ENCODE results near the gene EMID1.
"Not testable (repeated sequence)": the region's sequence is repeated elsewhere in the genome, so short reads cannot be mapped to it uniquely, and the experiment has no call there.

Gene EMID1

DNA sequence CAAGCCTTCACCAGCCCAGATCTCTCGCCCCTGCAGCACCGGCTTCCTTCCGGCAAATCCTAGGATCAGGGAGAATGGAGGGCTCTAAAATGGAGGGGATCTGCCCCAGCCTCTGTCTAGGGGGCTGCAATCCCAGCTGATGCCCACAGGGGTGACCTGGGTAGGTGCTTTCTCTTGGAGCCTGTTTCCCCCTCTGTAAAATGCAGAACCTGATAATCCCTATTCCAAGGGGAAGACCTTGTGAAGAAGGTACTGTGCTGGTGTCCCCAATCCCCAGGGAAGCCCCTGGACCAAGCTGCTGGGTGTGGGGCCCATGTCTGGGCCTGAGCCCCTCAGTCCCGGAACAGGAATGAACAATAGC, 2.8 kb downstream of the EMID1 start:
- no peak for DNase-seq (ENCODE audit: low read depth)
- H3K4me3 ChIP-seq (ENCODE audit: low read depth, low read length), result no peak overlapping the region

- no peak for DNase-seq (ENCODE audit: low read depth)
- no peak overlapping the region for H3K4me3 ChIP-seq (ENCODE audit: low read depth, low read length)
Observed at GRCh38 chr22:29208879-29209623, 3.4 kb downstream of the EMID1 start.

DNA sequence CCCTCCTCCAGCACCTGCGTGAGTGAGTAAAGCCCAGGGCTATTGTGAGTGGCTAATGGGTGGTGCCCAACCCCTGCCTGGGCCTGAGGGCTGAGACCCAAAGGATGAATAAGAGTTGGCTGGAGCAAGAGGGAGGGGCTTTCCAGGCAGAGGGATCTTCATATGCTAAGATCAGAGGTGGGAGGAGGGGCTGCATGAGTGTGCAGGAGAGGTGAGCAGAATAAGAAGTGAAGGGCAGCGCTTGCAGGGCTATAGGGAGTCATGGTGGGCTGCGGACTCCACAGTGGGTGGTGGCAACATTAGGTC, 3.9 kb downstream of the EMID1 start:
- no peak for DNase-seq (ENCODE audit: low read depth)

DNA sequence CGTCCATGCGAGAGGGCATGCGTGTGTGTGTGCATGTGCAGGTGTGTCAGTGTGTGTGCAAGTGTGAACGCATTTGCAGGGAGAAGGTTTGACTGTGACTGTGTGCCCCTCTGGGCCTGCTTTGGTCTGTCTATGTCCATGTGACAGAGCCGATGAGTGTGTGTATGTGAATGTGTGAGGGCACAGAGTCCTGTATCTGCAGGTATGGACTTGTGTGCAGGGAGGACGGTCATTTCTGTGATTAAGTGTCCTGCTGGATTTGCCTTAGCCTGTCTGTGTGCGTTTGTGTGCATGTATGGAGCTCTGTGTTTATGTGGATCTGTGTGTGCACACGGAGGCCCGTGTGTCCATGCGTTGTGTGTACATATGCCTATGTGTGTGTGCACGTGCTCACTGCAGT, 5.4 kb downstream of the EMID1 start:
- no peak overlapping the region for H3K4me3 ChIP-seq (ENCODE audit: low read depth, low read length)
- DNase-seq (ENCODE audit: low read depth), result no peak

More for the DNA sequence above, 3.9 kb downstream of the EMID1 start:
- H3K4me3 ChIP-seq (ENCODE audit: low read depth, low read length), result no peak overlapping the region

- H3K4me3 ChIP-seq (ENCODE audit: low read depth, low read length), result no peak overlapping the region
- DNase-seq (ENCODE audit: low read depth), result no peak
Observed at GRCh38 chr22:29211466-29211865, 5.8 kb downstream of the EMID1 start.

- DNase-seq (ENCODE audit: low read depth), result no peak
- H3K4me3 ChIP-seq (ENCODE audit: low read depth, low read length), result no peak overlapping the region
Observed at GRCh38 chr22:29212743-29213142, 7.0 kb downstream of the EMID1 start.

- no peak for DNase-seq (ENCODE audit: low read depth)
- H3K4me3 ChIP-seq (ENCODE audit: low read depth, low read length), result no peak overlapping the region
Observed at GRCh38 chr22:29213493-29213892, 7.8 kb downstream of the EMID1 start.

DNA sequence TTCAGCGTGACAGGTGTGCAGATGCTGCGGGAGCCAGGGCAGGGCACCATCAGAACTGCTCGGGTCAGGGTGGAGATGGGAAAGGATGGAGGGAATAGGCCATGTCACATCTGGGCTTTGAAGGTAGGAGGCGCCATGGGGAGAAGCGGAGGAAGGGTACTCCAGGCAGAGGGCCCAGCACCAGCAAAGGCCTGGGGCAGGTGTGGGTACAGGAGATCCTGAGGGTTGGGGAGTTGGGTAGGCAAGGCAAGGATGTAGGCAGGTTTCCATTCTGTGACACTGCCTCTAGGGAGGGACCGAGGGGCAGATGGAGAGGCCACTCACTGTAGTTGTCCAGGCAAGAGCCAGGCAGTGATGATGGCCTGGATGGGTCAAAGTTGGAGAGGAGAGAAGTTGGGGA, 8.5 kb downstream of the EMID1 start:
- no peak for DNase-seq (ENCODE audit: low read depth)
- H3K4me3 ChIP-seq (ENCODE audit: low read depth, low read length), result no peak overlapping the region

GRCh38 chr22:29215012-29215860, 9.5 kb downstream of the EMID1 start:
- DNase-seq (ENCODE audit: low read depth), result no peak
- no peak overlapping the region for H3K4me3 ChIP-seq (ENCODE audit: low read depth, low read length)

- H3K4me3 ChIP-seq (ENCODE audit: low read depth, low read length), result no peak overlapping the region
- no peak for DNase-seq (ENCODE audit: low read depth)
Observed at GRCh38 chr22:29216011-29216872, 10.5 kb downstream of the EMID1 start.

GRCh38 chr22:29216873-29217666, 11.4 kb downstream of the EMID1 start:
- peak; percentile 20 for DNase-seq (ENCODE audit: low read depth)
- no peak overlapping the region for H3K4me3 ChIP-seq (ENCODE audit: low read depth, low read length)

DNA sequence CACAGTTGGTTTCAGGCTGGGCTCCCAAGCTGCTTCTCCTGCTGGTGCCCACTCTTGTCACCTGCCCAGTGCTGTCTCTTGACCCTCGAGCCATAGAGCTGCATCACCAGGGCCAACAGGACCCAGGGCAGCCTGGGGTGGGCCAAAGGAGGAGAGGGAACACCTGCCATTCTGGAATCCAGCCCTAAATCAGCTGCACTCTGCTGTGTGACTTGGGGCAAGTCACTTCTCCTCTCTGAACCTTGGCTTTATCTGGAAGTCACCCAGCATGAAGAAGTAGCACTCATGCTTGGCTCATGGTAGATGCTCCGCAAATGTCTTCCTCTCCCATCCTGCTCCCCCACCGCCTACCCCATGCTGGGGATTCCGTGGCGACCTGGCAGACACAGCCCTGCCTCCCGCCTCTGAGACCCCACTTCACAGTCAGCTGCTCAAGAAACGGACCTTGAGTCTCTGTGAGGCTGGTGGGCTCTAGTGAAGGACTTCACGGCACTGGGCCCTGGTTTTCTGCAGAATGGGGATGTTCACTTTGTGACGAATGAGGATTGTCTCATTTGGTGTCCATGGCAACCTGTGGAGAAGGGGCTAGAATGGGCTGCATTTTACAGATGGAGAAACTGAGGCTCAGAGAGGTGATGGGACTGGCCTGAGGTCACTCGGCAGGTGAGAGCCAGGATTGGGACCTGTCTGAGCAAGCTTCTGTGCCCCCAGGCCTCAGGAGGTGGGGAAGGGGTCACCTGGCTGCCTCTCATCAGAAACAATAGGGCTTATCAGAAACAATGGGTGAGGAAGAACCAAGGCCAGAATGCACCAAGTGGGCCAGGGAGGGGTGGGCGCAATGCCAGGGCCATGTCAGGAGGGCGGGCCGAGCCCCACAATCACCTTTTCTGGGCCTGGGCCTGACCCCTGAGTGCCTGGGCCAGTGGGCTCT, 12.4 kb downstream of the EMID1 start:
- H3K4me3 ChIP-seq (ENCODE audit: low read depth, low read length), result no peak overlapping the region
- DNase-seq (ENCODE audit: low read depth), result no peak

DNA sequence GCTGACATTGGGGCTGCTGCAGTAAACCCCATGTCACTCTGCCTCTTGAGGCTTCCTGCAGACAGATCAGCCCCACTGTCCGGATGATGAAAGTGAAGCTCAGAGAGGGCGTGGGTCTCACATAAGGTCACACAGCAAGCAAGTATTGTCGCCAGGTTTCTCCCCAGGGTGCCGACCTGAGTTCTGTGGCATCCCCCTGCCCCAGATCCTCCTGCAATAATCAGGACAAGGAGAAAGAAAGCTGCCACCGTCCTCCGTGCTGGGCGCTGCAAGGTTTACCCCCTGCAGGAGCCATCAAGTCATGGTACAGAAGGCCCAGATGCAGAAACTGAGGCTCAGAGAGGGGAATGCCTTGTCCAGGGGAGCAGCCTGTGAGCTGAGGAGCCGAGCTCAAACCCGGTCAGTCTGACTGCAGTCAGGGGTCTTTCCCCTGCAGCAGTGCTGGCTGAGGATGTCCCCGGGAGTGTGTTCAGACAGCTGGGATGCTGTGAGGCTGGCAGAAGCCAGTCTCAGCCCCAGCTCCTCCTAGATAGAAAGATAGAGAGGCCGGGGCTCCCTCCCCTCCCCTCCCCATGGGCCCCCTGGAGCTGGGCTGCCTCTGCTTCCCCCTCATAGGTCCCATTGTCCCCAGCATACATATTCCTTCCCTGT, 13.2 kb downstream of the EMID1 start:
- DNase-seq (ENCODE audit: low read depth), result no peak
- no peak overlapping the region for H3K4me3 ChIP-seq (ENCODE audit: low read depth, low read length)

- not testable (repeated sequence) for DNase-seq (ENCODE audit: low read depth); H3K4me3 ChIP-seq (ENCODE audit: low read depth, low read length)
Observed at GRCh38 chr22:29219409-29219782, 13.7 kb downstream of the EMID1 start.

DNA sequence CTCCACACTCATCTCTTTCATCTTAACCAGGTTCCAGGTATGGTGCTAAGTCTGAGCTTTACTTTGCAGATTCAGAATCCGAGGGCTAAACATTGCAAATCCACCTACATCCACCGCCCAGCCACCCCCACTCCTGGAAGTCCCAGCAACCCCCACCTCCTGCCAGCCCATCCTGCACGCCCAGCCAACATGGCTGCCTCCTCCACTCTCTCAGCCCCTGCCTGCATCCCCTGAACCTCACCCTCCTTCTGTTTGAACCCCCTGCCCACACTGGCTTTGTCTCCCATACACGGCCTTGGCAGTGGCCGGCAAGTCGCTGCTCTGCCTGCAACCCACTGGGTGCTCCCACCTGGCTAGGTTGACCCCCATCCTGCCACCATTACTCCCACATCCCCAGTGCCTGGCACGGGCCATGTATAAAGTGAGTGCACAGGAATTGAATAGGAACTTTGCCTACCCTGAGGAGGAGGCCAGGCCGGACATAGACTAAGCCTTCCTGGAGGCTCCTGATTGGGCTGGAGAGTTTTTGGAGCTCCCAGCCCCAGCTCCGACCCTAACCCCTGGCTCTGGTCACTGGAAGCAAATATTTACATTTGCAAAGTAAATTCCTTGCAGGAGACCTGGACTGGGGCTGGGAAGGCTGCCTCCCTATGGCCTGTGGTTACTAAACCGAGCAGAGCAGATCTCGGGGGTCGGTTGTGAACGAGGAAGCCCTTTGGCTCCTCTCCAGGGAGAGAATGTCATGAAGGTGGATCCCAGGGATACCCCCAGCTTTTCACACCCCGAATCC, 14.4 kb downstream of the EMID1 start:
- H3K4me3 ChIP-seq (ENCODE audit: low read depth, low read length), result no peak overlapping the region
- no peak for DNase-seq (ENCODE audit: low read depth)

DNA sequence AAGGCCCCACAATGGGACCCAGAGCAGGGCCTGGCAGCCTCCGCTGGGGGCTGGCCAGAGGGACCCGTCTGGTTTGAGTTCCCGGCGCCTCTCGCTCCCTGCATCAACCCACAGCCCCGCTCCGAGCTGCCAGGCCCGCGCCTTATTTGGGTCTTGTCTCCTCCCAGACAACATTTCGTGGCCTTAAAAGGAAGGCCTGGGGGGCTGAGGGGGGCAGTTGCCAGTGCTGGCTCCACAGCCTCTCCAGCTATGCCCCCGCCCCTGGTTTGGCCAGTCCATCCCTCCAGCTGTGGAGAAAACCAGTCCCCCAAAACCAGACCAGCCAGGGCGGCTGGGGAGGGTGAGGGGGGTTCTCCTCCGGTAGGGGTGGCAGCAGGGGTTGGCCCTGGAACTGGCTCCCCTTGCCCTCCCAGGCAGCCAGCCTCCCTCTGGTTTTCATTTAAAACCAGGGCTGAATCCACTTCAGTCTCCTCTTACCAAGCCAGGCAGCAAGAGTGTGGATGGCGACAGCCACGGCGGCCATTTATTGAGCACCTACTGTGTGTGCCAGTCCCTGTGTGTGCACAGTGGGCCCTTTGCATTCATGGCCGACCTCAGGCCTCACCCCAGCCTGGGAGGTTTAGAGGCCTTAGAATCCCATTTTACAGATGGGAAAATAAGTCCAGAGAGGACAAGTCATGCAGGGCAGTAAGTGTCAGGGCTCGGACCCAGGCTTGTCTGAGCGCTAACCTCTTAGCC, 18.6 kb downstream of the EMID1 start:
- no peak for DNase-seq (ENCODE audit: low read depth)
- H3K4me3 ChIP-seq (ENCODE audit: low read depth, low read length), result no peak overlapping the region
